Astrocyte of the spinal cord (primary cell): Measurements from ENCODE around the gene TRDMT1.
A peak's percentile ranks its signal among the peaks of the same experiment; 100 is the strongest.

ENCODE experiments used
- DNase-seq: peaks from one replicate; pipeline ENCODE4 v3.0.0; 2011; ENCODE audit warnings: low read depth, low spot score
- H3K4me3 ChIP-seq: 2 replicates; pipeline ENCODE4 v1.5.1; 2011; ENCODE audit warnings: low read depth, mild to moderate bottlenecking, low read length, moderate library complexity
- in situ Hi-C: cut with HindIII; loops from 2 replicates; pipeline ENCODE4 v1.10.0; 2017; ENCODE audit warnings: low sequenced_read_pairs
- TF ChIP-seq, protein P1 (sequence below): IDR thresholded peaks from 2 replicates; pipeline ENCODE4 v1.5.1; 2012; ENCODE audit warnings: low read depth, mild to moderate bottlenecking, low read length, inconsistent platforms

TRDMT1 gene

DNA sequence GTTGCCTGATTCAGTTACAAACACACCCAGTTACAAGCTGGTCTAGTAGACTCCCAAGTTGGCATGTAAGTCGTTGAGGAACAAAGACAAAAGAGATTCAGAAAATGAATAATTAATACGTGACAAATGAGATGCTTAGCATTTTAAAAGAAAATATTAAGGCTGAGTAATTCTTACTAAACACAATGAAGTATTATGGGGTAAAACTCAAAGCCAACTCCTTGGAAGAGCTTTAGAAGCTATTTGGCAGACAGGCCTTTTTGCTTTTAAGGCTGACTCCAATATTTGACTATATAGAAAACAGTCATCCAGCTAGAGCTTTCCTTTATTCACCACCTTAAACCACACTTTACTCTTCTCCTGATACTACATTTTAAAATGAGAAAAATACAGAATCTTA is 5.4 kb downstream of the TRDMT1 start:
- TF ChIP-seq, protein P1, sequence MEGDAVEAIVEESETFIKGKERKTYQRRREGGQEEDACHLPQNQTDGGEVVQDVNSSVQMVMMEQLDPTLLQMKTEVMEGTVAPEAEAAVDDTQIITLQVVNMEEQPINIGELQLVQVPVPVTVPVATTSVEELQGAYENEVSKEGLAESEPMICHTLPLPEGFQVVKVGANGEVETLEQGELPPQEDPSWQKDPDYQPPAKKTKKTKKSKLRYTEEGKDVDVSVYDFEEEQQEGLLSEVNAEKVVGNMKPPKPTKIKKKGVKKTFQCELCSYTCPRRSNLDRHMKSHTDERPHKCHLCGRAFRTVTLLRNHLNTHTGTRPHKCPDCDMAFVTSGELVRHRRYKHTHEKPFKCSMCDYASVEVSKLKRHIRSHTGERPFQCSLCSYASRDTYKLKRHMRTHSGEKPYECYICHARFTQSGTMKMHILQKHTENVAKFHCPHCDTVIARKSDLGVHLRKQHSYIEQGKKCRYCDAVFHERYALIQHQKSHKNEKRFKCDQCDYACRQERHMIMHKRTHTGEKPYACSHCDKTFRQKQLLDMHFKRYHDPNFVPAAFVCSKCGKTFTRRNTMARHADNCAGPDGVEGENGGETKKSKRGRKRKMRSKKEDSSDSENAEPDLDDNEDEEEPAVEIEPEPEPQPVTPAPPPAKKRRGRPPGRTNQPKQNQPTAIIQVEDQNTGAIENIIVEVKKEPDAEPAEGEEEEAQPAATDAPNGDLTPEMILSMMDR: no peak
- in situ Hi-C loops: no loop called here
- no peak overlapping the region for H3K4me3 ChIP-seq
- no peak for DNase-seq

DNA sequence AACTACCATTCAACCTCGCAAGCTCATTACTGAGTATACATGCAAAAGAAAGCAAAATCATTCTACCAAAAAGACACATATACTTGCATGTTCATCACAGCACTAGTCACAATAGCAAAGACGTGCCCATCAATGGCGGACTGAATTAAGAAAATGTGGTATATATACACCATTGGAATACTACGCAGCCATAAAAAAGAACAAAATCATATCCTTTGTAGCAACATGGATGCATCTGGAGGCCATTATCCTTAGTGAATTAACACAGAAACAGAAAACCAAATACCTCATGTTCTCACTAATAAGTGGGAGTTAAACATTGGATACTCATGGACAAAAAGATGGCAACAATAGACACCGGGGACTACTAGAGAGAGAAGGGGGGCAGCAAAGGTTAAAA is 6.4 kb downstream of the TRDMT1 start:
- TF ChIP-seq, protein P1: no peak
- no peak overlapping the region for H3K4me3 ChIP-seq
- in situ Hi-C loops: no loop called here
- DNase-seq: no peak

- DNase-seq: no peak
- in situ Hi-C loops: no loop called here
Measured at GRCh38 chr10:17190602-17191001, 10.9 kb downstream of the TRDMT1 start.

DNA sequence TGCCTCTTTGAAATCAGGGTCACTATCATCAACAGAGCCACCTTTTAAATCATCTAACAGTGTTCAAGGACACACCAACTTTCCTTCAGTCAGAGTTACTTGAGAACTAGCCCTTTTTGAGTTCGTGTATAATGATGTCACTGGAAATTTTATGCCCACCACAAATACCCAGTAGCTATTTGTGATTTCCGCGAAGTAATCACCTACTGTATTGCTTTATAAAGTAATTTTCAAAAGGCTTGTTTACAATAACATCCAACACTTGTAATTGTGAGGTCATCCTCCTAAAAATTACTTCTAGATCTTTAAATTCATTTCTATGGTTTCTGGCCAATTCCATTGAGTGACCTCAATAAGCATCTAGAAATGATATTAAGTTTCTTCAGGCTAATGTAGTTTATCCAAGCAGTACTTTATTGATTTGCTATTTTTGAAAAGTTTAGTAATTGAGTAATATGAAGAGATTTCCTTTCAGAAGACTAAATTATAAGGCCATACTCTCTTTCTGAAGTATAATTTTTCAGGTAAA is 12.8 kb downstream of the TRDMT1 start:
- in situ Hi-C loops: no loop called here
- TF ChIP-seq, protein P1: no peak

More at GRCh38 chr10:17190602-17191001, 10.9 kb downstream of the TRDMT1 start:
- no peak overlapping the region for H3K4me3 ChIP-seq
- TF ChIP-seq, protein P1: no peak

DNA sequence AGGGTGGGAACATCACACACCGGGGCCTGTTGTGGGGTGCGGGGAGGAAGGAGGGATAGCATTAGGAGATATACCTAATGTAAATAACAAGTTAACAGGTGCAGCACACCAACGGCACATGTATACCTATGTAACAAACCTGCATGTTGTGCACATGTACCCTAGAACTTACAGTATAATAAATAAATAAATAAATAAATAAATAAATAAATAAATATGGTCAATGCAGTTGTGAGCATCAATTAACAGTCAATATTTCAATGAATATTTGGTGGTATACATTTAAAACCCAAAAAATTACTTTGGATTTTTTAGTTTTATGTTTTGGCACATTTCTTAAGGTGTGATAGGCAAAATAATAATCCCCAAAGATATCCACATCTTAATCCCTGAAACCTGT is 15.6 kb downstream of the TRDMT1 start:
- TF ChIP-seq, protein P1: no peak
- H3K4me3 ChIP-seq: no peak overlapping the region
- DNase-seq: no peak
- in situ Hi-C loops: no loop called here

More for the DNA sequence above, 12.8 kb downstream of the TRDMT1 start:
- DNase-seq: no peak
- H3K4me3 ChIP-seq: no peak overlapping the region

DNA sequence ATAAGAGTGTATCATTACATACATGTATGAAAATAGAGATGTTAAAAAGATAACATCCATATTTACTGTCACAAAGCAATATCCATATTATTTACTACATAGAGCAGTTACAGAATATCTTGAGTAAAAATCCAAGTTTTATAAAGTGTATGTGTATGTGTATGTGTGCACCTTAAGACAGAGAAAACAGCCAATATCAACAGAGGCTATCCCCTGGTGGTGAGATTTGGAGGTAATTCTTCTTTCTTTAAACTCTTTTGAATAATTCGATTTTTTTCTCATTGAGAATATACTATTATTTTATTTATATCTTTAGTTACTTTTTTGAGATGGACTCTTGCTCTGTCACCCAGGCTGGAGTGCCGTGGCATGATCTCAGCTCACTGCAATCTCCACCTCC is 18.4 kb downstream of the TRDMT1 start:
- no peak for DNase-seq
- TF ChIP-seq, protein P1: peak; percentile 27
- in situ Hi-C loops: no loop called here
- no peak overlapping the region for H3K4me3 ChIP-seq

- TF ChIP-seq, protein P1: no peak
Measured at GRCh38 chr10:17181751-17182150, 19.7 kb downstream of the TRDMT1 start.

More at GRCh38 chr10:17181751-17182150, 19.7 kb downstream of the TRDMT1 start:
- in situ Hi-C loops: no loop called here
- DNase-seq: no peak
- H3K4me3 ChIP-seq: no peak overlapping the region
